ENCODE data around the gene GRHL3. TPM values are rescaled to one million over a fixed set of nuclear protein-coding genes. Genes with fewer than 3 reads are reported as not detected.

Gene GRHL3
- polyA plus RNA-seq, 3 donors: 2.2 to 3.3 (median 2.7) TPM

Other genes with a start within 250 kb of the GRHL3 start
- 10 to 100 TPM; 18.5 to 32.8 (median 29.9) TPM for gene MYOM3, start 207.2 kb upstream of the GRHL3 start, polyA plus RNA-seq (ENCODE audit: insufficient read length in 3 of 3)
- 1 to 10 TPM; 3.5 to 5.1 (median 4.0) TPM for gene IL22RA1, start 176.2 kb upstream of the GRHL3 start, polyA plus RNA-seq (ENCODE audit: insufficient read length in 3 of 3)
- 1 to 10 TPM; 5.3 to 6.8 (median 5.4) TPM for gene IFNLR1, start 132.1 kb upstream of the GRHL3 start, polyA plus RNA-seq (ENCODE audit: insufficient read length in 3 of 3)
- gene STPG1, start 94.4 kb downstream of the GRHL3 start, polyA plus RNA-seq (ENCODE audit: insufficient read length in 3 of 3): 10 to 100 TPM; 10.6 to 12.1 (median 11.8) TPM
- 10 to 100 TPM; 19.5 to 22.3 (median 21.3) TPM for gene NIPAL3, start 96.4 kb downstream of the GRHL3 start, polyA plus RNA-seq (ENCODE audit: insufficient read length in 3 of 3)
- gene RCAN3, start 183.5 kb downstream of the GRHL3 start, polyA plus RNA-seq (ENCODE audit: insufficient read length in 3 of 3): 10 to 100 TPM in 2 of 3 donors, 1 to 10 TPM in 1; 9.5 to 12.2 (median 10.8) TPM
- gene NCMAP, start 236.7 kb downstream of the GRHL3 start, polyA plus RNA-seq (ENCODE audit: insufficient read length in 3 of 3): under 1 TPM; 0.39 to 0.85 (median 0.62) TPM